ENCODE results near the gene ESPNL. TPM values are rescaled to one million over a fixed set of nuclear protein-coding genes. Genes with fewer than 3 reads are reported as not detected.
A peak's percentile ranks its signal among the peaks of the same experiment; 100 is the strongest.
"Not testable (repeated sequence)": the region's sequence is repeated elsewhere in the genome, so short reads cannot be mapped to it uniquely, and the experiment has no call there.

ESPNL gene
- polyA plus RNA-seq, 3 donors from 2014 or later, result not detected

- peak overlapping the region in 2 of 6 donors; percentile 45 to 46 for H3K27ac Mint-ChIP-seq
- peaks cover 5 to 15% (median 7%) of the 10 kb centered on the region in 3 donors for H3K27me3 Mint-ChIP-seq (ENCODE audit: low read depth in 3 of 3)
These were observed 67.6 kb downstream of the ESPNL start for GRCh38 chr2:238167761-238168160.

GRCh38 chr2:238168196-238169047, 68.3 kb downstream of the ESPNL start:
- Mint-ChIP-seq H3K27ac (peak overlapping the region in 4 of 6 donors; percentile 74 to 88 (median 84)), H3K27me3 (ENCODE audit: low read depth in 3 of 3) (peaks cover 7 to 19% (median 10%) of the 10 kb centered on the region in 3 donors), H3K9me3 (no peaks in the 10 kb centered on the region), H3K4me1 (peaks cover 56 to 64% of the 10 kb centered on the region in 2 donors), H3K36me3 (peaks cover 17 to 32% (median 21%) of the 10 kb centered on the region in 3 donors), H3K4me3 (peak overlapping the region in 3 of 5 donors; percentile 27 to 66 (median 38))
- no peak for DNase-seq

More at GRCh38 chr2:238167761-238168160, 67.6 kb downstream of the ESPNL start:
- H3K4me1 Mint-ChIP-seq, result peaks cover 49 to 60% of the 10 kb centered on the region in 2 donors
- DNase-seq, result no peak
- peaks cover 11 to 27% (median 16%) of the 10 kb centered on the region in 3 donors for H3K36me3 Mint-ChIP-seq
- H3K9me3 Mint-ChIP-seq, result no peaks in the 10 kb centered on the region
- no peak overlapping the region for H3K4me3 Mint-ChIP-seq

GRCh38 chr2:238169048-238169707, 69.0 kb downstream of the ESPNL start:
- H3K36me3 Mint-ChIP-seq, result peaks cover 20 to 32% (median 21%) of the 10 kb centered on the region in 3 donors
- peak overlapping the region in 5 of 6 donors; percentile 14 to 88 (median 84) for H3K27ac Mint-ChIP-seq
- no peaks in the 10 kb centered on the region for H3K9me3 Mint-ChIP-seq
- DNase-seq, result no peak
- H3K27me3 Mint-ChIP-seq (ENCODE audit: low read depth in 3 of 3), result peaks cover 7 to 21% (median 10%) of the 10 kb centered on the region in 3 donors
- H3K4me3 Mint-ChIP-seq, result peak overlapping the region in 3 of 5 donors; percentile 27 to 66 (median 62)
- H3K4me1 Mint-ChIP-seq, result peaks cover 64 to 72% of the 10 kb centered on the region in 2 donors

GRCh38 chr2:238169708-238170251, 69.6 kb downstream of the ESPNL start:
- H3K27ac Mint-ChIP-seq, result peak overlapping the region in 5 of 6 donors; percentile 62 to 88 (median 84)
- peaks cover 5 to 19% (median 10%) of the 10 kb centered on the region in 3 donors for H3K27me3 Mint-ChIP-seq (ENCODE audit: low read depth in 3 of 3)
- H3K4me1 Mint-ChIP-seq, result peaks cover 68 to 74% of the 10 kb centered on the region in 2 donors
- H3K9me3 Mint-ChIP-seq, result no peaks in the 10 kb centered on the region
- peak overlapping the region in 3 of 5 donors; percentile 54 to 66 (median 62) for H3K4me3 Mint-ChIP-seq
- no peak for DNase-seq
- peaks cover 20 to 32% (median 21%) of the 10 kb centered on the region in 3 donors for H3K36me3 Mint-ChIP-seq

GRCh38 chr2:238170386-238171071, 70.4 kb downstream of the ESPNL start:
- Mint-ChIP-seq H3K4me3 (peak overlapping the region in 4 of 5 donors; percentile 21 to 70 (median 52)), H3K27ac (peak overlapping the region in 5 of 6 donors; percentile 62 to 88 (median 84)), H3K36me3 (peaks cover 20 to 32% (median 21%) of the 10 kb centered on the region in 3 donors), H3K4me1 (peaks cover 65 to 73% of the 10 kb centered on the region in 2 donors), H3K9me3 (no peaks in the 10 kb centered on the region), H3K27me3 (ENCODE audit: low read depth in 3 of 3) (peaks cover 2 to 16% (median 7%) of the 10 kb centered on the region in 3 donors)
- peak in 2 of 3 donors; percentile 21 to 32 for DNase-seq

- Mint-ChIP-seq H3K27me3 (ENCODE audit: low read depth in 3 of 3) (peaks cover 2 to 16% (median 7%) of the 10 kb centered on the region in 3 donors), H3K27ac (peak overlapping the region in 4 of 6 donors; percentile 46 to 88 (median 79)), H3K4me3 (peak overlapping the region in 3 of 5 donors; percentile 21 to 70 (median 49)), H3K4me1 (peaks cover 65 to 73% of the 10 kb centered on the region in 2 donors), H3K36me3 (peaks cover 20 to 35% (median 21%) of the 10 kb centered on the region in 3 donors)
- not testable (repeated sequence) for H3K9me3 Mint-ChIP-seq, DNase-seq
These were observed 70.9 kb downstream of the ESPNL start for GRCh38 chr2:238171072-238171431.

- Mint-ChIP-seq H3K4me1 (peaks cover 71 to 75% of the 10 kb centered on the region in 2 donors), H3K27me3 (ENCODE audit: low read depth in 3 of 3) (peaks cover 2 to 16% (median 7%) of the 10 kb centered on the region in 3 donors), H3K4me3 (peak overlapping the region in 4 of 5 donors; percentile 27 to 73 (median 52)), H3K9me3 (no peaks in the 10 kb centered on the region), H3K36me3 (peaks cover 21 to 35% (median 24%) of the 10 kb centered on the region in 3 donors), H3K27ac (peak overlapping the region in 5 of 6 donors; percentile 65 to 88 (median 83))
- no peak for DNase-seq
These were observed 71.5 kb downstream of the ESPNL start for GRCh38 chr2:238171575-238172187.

GRCh38 chr2:238172439-238172838, 72.3 kb downstream of the ESPNL start:
- Mint-ChIP-seq H3K36me3 (peaks cover 27 to 41% (median 30%) of the 10 kb centered on the region in 3 donors), H3K4me3 (peak overlapping the region in 3 of 5 donors; percentile 15 to 73 (median 60)), H3K27me3 (ENCODE audit: low read depth in 3 of 3) (peaks cover 2 to 16% (median 7%) of the 10 kb centered on the region in 3 donors), H3K9me3 (no peaks in the 10 kb centered on the region), H3K4me1 (peaks cover 79 to 80% of the 10 kb centered on the region in 2 donors), H3K27ac (peak overlapping the region; percentile 30 to 88 (median 84))
- no peak for DNase-seq

GRCh38 chr2:238173692-238174091, 73.6 kb downstream of the ESPNL start:
- Mint-ChIP-seq H3K4me1 (peaks cover 70 to 76% of the 10 kb centered on the region in 2 donors), H3K27ac (peak overlapping the region in 4 of 6 donors; percentile 84 to 88 (median 86)), H3K27me3 (ENCODE audit: low read depth in 3 of 3) (peaks cover 2 to 16% (median 7%) of the 10 kb centered on the region in 3 donors), H3K4me3 (peak overlapping the region in 2 of 5 donors; percentile 51 to 60), H3K36me3 (peaks cover 27 to 45% (median 32%) of the 10 kb centered on the region in 3 donors), H3K9me3 (no peaks in the 10 kb centered on the region)
- no peak for DNase-seq

- Mint-ChIP-seq H3K4me1 (peaks cover 66 to 70% of the 10 kb centered on the region in 2 donors), H3K27ac (peak overlapping the region in 2 of 6 donors; percentile 88), H3K36me3 (peaks cover 32 to 50% (median 38%) of the 10 kb centered on the region in 3 donors), H3K9me3 (no peaks in the 10 kb centered on the region), H3K27me3 (ENCODE audit: low read depth in 3 of 3) (peaks cover 2 to 16% (median 5%) of the 10 kb centered on the region in 3 donors), H3K4me3 (peak overlapping the region in 1 of 5 donors; percentile 8)
- DNase-seq, result no peak
These were observed 74.2 kb downstream of the ESPNL start for GRCh38 chr2:238174291-238174690.

- Mint-ChIP-seq H3K27ac (peak overlapping the region in 3 of 6 donors; percentile 48 to 88 (median 88)), H3K36me3 (peaks cover 34 to 51% (median 40%) of the 10 kb centered on the region in 3 donors), H3K9me3 (no peaks in the 10 kb centered on the region), H3K4me3 (no peak overlapping the region), H3K4me1 (peaks cover 62 to 66% of the 10 kb centered on the region in 2 donors), H3K27me3 (ENCODE audit: low read depth in 3 of 3) (peaks cover 2 to 16% (median 3%) of the 10 kb centered on the region in 3 donors)
- DNase-seq, result no peak
These were observed 74.6 kb downstream of the ESPNL start for GRCh38 chr2:238174701-238175100.

GRCh38 chr2:238176613-238177012, 76.5 kb downstream of the ESPNL start:
- peaks cover 2 to 11% (median 3%) of the 10 kb centered on the region in 3 donors for H3K27me3 Mint-ChIP-seq (ENCODE audit: low read depth in 3 of 3)
- peak overlapping the region; percentile 5 to 88 (median 66) for H3K27ac Mint-ChIP-seq
- peaks cover 39 to 55% (median 39%) of the 10 kb centered on the region in 3 donors for H3K36me3 Mint-ChIP-seq
- no peaks in the 10 kb centered on the region for H3K9me3 Mint-ChIP-seq
- peaks cover 49 to 50% of the 10 kb centered on the region in 2 donors for H3K4me1 Mint-ChIP-seq
- no peak for DNase-seq
- H3K4me3 Mint-ChIP-seq, result no peak overlapping the region
